Renal cortex interstitium (tissue), 11 donors: ENCODE results near the gene NR2F6. TPM values are rescaled to one million over a fixed set of nuclear protein-coding genes. Genes with fewer than 3 reads are reported as not detected.
A peak's percentile ranks its signal among the peaks of the same experiment; 100 is the strongest.
"Not testable (repeated sequence)": the region's sequence is repeated elsewhere in the genome, so short reads cannot be mapped to it uniquely, and the experiment has no call there.

Experiments used
- DNase-seq, 11 donors: peaks; one replicate each; pipeline ENCODE4 v3.0.0-alpha.2; 2013; ENCODE audit warnings: low read depth in 9 of 11, low spot score in 4 of 11; ENCODE audit errors: extremely low read depth in 1 of 11
- polyA plus RNA-seq, 3 donors: library from polyadenylated mRNA; unstranded; fragments of 120-200 nt; gene quantifications; one replicate each; pipeline ENCODE4 v1.2.1, GENCODE V29; 2013; ENCODE audit not compliant: insufficient read length in 3 of 3

Gene NR2F6
- polyA plus RNA-seq, 3 donors: 31.5 to 59.9 (median 44.3) TPM

- not testable (repeated sequence) for DNase-seq
Observed at GRCh38 chr19:17274892-17275291, 29.2 kb upstream of the NR2F6 start.

DNA sequence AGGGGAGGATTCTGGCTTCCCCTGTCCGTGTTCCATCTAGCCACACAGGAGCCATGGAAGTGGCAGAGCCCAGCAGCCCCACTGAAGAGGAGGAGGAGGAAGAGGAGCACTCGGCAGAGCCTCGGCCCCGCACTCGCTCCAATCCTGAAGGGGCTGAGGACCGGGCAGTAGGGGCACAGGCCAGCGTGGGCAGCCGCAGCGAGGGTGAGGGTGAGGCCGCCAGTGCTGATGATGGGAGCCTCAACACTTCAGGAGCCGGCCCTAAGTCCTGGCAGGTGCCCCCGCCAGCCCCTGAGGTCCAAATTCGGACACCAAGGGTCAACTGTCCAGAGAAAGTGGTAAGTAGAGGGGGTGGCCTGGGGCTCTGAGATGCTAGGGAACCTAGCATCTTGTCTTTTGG lies 23.0 kb upstream of the NR2F6 start:
- DNase-seq: no peak

DNA sequence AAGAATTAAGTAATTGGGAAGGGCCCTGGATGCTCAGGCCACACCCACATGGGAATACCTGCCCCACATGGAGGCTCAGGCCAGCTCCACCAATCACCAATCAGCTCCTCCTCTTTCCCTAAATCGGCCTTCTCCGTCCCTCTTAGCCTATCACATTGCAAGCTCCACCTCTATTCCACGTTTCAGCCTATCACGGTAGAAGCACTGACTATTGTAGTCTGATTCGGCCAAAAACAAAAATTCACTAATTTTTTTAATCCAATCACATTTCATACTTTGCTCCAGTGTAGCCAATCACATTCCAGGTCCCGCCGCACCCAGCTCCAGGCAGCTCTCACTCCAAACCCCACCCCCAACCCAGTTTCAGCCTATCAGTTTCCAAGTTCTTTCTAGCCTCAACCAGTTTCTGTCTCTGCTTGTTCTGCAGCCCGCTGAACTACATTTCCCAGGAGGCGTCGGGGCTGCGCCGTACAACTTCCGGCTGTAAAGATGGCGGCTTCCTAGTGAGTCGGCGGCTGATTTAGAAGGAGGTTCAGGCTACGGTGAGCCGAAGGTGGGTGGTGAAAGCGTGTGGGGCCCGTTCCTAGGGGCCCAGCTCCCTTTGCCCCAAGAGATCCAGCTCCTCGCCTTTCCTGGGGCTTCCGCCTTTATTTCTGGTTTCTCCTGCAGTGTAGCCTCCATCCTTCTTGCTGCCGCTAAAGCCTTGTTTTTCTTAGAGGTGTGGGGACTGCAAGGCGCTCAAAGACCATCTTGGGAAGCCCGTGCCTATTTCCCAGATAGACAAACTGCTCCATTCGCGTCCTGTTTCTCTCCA lies 21.5 kb upstream of the NR2F6 start, which contains the start of gene BABAM1:
TSS of gene BABAM1 (plus strand) at position 469 of the 814 bp plus-strand sequence. CDS start 1,364 bp downstream, outside the sequence.
- peak; percentile 85 to 98 (median 96) for DNase-seq

DNA sequence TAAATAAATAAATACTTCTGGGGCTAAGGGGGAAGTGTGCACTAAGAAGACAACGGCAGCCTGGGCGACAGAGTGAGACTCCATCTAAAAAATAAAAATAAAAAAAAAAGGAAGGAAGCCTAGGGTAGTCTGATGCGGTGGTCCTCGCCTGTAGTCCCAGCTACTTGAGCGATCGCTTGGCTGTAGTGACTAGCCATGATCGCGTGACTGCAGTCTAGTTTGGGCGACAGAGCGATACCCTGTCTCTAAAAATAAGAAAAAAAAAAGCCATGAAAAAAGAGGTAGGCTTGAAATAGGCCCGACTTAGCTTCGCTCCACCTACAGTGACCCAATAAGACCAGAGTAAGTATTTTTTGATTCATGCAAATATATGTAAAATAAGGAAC lies 20.9 kb upstream of the NR2F6 start:
- DNase-seq: no peak

DNA sequence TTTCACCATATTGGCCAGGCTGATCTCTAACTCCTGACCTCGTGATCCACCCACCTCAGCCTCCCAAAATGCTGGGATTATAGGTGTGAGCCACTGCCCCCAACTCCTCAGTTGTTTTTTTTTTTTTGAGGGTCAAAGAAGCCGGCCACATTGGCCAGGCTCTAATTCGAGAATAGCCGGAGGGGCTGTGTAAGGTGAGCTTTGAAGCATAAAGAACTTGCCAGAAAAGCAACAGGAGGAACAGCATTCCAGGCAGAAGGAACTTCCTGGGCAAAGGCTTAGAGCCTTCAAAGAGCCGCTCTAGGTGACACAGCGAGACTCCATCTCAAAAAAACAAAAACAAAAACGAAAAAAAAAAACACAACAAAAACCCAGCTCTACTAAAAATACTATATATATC lies 20.3 kb upstream of the NR2F6 start:
- no peak for DNase-seq

GRCh38 chr19:17264641-17264979 lies 18.9 kb upstream of the NR2F6 start, which contains the start of gene USHBP1:
USHBP1 (minus strand) TSS chr19:17264745; CDS start chr19:17264299, 446 bp downstream.
- no peak for DNase-seq

GRCh38 chr19:17263712-17264640 lies 18.3 kb upstream of the NR2F6 start:
- DNase-seq: no peak

DNA sequence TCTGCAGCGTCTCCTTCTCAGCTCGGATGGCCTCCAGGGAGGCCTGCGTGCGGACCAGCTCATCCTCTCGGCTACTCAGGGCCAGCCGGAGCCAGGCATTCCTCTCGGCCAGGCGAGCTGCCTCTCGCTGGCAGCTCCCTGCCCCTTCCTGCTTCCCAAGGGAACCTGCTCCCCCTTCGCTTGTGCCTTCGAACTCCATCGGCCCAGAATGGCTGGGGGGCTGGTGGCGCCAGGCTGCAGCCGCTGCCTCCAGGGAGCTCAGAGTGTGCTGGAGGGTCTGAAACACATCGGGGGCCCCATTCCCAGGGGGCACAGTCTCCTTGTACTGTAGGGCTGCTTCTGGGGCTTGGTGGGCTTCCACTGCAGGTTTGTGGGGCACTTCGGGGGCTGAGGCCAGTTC lies 16.8 kb upstream of the NR2F6 start:
- no peak for DNase-seq

GRCh38 chr19:17260842-17261325 lies 15.2 kb upstream of the NR2F6 start:
- DNase-seq: peak in 1 of 11 donors; percentile 56

DNA sequence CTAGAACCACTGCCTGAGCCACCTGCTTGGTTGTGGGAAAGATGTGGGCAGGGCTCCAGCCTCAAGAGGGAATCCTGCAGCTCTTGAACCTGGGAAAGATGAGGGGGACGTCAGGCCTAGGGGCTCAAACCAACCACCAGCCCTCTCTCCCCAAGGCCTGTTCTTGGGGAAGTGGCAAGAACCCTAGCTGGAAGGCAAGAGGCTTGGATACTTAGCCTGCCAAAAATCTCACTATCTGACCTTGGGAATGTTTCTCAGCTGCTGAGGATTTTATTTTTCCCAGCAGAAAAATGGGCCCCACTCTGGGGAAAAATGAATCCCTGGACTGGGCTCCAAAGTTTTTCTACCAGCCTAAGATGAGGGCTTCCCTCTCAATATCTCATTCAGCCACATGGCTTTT lies 14.2 kb upstream of the NR2F6 start:
- DNase-seq: no peak

- no peak for DNase-seq
Observed at GRCh38 chr19:17259118-17259780, 13.5 kb upstream of the NR2F6 start.

GRCh38 chr19:17256130-17256529 lies 10.4 kb upstream of the NR2F6 start:
- DNase-seq: no peak

DNA sequence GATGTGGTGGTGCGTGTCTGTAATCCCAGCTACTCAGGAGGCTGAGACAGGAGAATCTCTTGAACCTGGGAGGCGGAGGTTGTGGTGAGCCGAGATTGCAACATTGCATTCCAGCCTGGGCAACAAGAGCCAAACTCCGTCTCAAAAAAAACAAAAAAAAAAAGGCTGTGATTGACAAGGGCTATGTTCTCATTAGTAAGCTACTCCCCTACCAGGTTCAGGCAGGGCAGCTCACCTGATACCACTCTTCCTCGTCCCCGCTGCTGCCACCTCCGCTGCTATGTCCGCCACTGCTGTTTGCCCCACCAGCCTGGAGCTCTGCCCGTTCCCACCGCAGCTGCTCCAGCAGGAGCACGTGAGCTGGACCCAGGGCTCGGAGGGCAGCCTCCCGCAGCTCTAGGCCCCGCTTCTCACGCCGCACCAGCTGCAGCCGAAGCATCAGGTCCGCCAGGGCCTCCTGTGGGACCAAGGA lies 9.5 kb upstream of the NR2F6 start:
- no peak for DNase-seq

DNA sequence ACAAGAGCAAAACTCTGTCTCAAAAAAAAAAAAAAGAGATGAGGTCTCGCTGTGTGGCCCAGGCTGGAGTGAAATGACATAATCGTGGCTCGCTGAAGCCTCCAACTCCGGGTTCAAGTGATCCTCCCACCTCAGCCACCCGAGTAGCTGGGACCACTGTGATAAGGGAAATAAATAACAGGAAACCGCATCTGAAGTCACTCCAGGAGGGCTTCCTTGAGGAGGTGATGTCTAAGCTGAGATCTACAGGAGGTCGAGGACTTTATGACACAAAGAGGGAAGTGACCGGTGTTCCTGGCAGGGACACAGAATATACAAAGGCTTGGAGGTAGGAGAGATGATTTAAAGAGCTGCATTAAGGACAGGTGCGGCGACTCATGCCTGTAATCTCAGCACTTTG lies 8.9 kb upstream of the NR2F6 start:
- DNase-seq: no peak

GRCh38 chr19:17249887-17250548 lies 4.3 kb upstream of the NR2F6 start:
- no peak for DNase-seq

GRCh38 chr19:17248011-17248776 lies 2.5 kb upstream of the NR2F6 start:
- DNase-seq: no peak

DNA sequence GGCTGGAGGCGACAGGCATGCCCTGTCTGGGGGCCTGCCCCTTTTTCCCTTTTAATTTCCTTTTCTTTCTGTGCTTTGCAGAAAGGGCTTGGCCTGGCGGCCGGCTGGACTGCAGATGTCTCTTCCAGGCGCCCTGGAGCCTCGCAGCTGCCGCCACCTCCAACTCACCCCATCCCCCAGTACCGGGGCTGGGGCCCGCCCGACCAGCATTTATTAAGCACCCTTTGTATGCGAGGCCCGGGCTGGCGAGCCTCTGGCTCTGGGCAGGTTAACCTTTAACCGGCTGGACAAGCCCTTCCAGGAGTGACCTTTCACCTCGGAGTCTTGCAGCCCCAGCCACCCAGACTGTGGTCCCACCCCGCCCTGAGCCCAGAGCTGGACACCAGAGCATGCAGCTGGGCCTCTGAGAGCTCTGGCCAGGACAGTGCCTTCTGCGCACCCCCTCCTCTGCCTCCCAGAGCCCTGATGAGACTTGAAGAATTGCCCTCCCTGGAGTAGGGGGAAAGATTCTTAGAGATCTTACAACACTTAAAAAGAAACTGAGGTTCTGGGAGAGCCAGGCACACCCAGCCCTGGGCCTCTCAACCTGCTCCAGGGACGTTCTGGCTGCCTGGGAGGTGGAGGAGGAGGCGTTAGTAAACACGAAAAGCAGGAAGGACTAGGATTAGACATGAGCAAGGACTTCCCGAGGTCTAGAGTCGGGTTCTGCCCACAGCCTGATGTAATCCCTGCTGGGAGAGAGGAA lies 1.1 kb upstream of the NR2F6 start:
- DNase-seq: no peak
